ENCODE measurements around the gene TAS2R40. TPM values are rescaled to one million over a fixed set of nuclear protein-coding genes. Genes with fewer than 3 reads are reported as not detected.

Gene TAS2R40
- not detected in 2 replicates for total RNA-seq

DNA sequence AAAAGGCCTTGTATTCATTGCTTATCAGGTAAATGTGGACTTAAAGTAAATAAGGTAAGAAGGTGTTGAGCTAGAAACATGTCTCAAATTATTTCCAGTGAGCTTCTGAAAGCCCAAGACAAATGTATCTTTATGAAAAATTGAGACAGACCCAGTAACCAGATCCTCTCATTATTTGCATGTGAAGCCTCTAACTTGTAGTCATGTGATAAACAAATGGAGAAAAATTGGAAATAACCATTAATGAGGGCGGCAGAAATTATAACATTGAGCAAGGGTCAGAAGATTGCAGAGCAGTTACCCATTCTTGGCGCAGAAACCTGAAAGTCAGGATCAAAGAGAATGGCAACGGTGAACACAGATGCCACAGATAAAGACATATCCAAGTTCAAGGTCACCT, at the start of gene TAS2R40:
Gene TAS2R40, plus strand, starts transcription at position 301 of the 400 bp plus-strand sequence. Its CDS starts 42 bp downstream, at position 343.

GRCh38 chr7:143183024-143183423, 38.8 kb upstream of the TAS2R40 start, which contains the start of gene TAS2R39:
TAS2R39 (plus strand) TSS chr7:143183419; CDS start chr7:143183419, 0 bp downstream.

GRCh38 chr7:143263266-143264195, 41.7 kb downstream of the TAS2R40 start, which contains the start of gene GSTK1:
GSTK1 (plus strand) TSS chr7:143263441; CDS start chr7:143263514, 73 bp downstream.

Small RNAs within 50 kb of the gene (small RNA-seq; reads per million reads assigned to genes)
- not detected for gene AC073342.3

Other genes starting within 250 kb of the TAS2R40 start
- 0.33 TPM in 1 of 2 replicates, not detected in the other for gene OR9A2, start 194.9 kb upstream of the TAS2R40 start, total RNA-seq
- gene OR6V1, start 169.7 kb upstream of the TAS2R40 start, total RNA-seq = not detected in 2 replicates
- not detected in 2 replicates for gene PIP, start 90.0 kb upstream of the TAS2R40 start, total RNA-seq
- gene TAS2R39, start 38.6 kb upstream of the TAS2R40 start, total RNA-seq = not detected in 2 replicates
- 73.5 and 81.7 TPM in 2 replicates for gene GSTK1, start 41.4 kb downstream of the TAS2R40 start, total RNA-seq
- gene TMEM139, start 62.9 kb downstream of the TAS2R40 start, total RNA-seq = not detected in 2 replicates
- gene CASP2, start 66.3 kb downstream of the TAS2R40 start, total RNA-seq = 19.9 and 21.6 TPM in 2 replicates
- gene CLCN1, start 94.1 kb downstream of the TAS2R40 start, total RNA-seq = not detected in 2 replicates
- 0.65 and 0.76 TPM in 2 replicates for gene FAM131B, start 140.7 kb downstream of the TAS2R40 start, total RNA-seq
- gene ZYX, start 159.3 kb downstream of the TAS2R40 start, total RNA-seq = 91.2 and 116 TPM in 2 replicates
- 0.33 TPM in 1 of 2 replicates, not detected in the other for gene EPHA1, start 186.8 kb downstream of the TAS2R40 start, total RNA-seq
- not detected in 2 replicates for gene TAS2R60, start 221.4 kb downstream of the TAS2R40 start, total RNA-seq